T-helper 2 cell treated with Interferon-gamma antibody and Interleukin-4, amounts not matched to agents 5 μg/mL and 100 μg/mL, for 36 hours (primary cell): ENCODE measurements around the gene FFAR1.

Experiments
- DNase-seq: peaks from one replicate; pipeline ENCODE4 v3.0.0; 2021; ENCODE audit warnings: low spot score
- H3K27ac Mint-ChIP-seq: one replicate; pipeline ENCODE4 v1.8.0; 2021; ENCODE audit warnings: mild to moderate bottlenecking, mixed read lengths
- H3K27me3 Mint-ChIP-seq: one replicate; pipeline ENCODE4 v1.8.0; 2021; ENCODE audit warnings: low read depth, mixed read lengths
- H3K36me3 Mint-ChIP-seq: one replicate; pipeline ENCODE4 v1.8.0; 2021; ENCODE audit warnings: low read depth, mixed read lengths
- H3K4me1 Mint-ChIP-seq: one replicate; pipeline ENCODE4 v1.8.0; 2021; ENCODE audit warnings: low read depth, mixed read lengths
- H3K4me3 Mint-ChIP-seq: one replicate; pipeline ENCODE4 v1.8.0; 2022; ENCODE audit warnings: mild to moderate bottlenecking, moderate library complexity, mixed read lengths
- H3K9me3 Mint-ChIP-seq: one replicate; pipeline ENCODE4 v1.8.0; 2021; ENCODE audit warnings: mixed read lengths

The FFAR1 gene

GRCh38 chr19:35389192-35389861 is 41.6 kb downstream of the FFAR1 start:
- H3K27ac Mint-ChIP-seq, result no peak overlapping the region
- no peak for DNase-seq
- no peaks in the 10 kb centered on the region for H3K4me1 Mint-ChIP-seq
- H3K9me3 Mint-ChIP-seq, result peaks cover 15% of the 10 kb centered on the region
- no peaks in the 10 kb centered on the region for H3K27me3 Mint-ChIP-seq
- no peak overlapping the region for H3K4me3 Mint-ChIP-seq
- H3K36me3 Mint-ChIP-seq, result peaks cover 2% of the 10 kb centered on the region

GRCh38 chr19:35392742-35393715 is 45.3 kb downstream of the FFAR1 start:
- H3K27me3 Mint-ChIP-seq, result no peaks in the 10 kb centered on the region
- H3K27ac Mint-ChIP-seq, result no peak overlapping the region
- H3K36me3 Mint-ChIP-seq, result no peaks in the 10 kb centered on the region
- no peak for DNase-seq
- H3K4me3 Mint-ChIP-seq, result no peak overlapping the region
- H3K9me3 Mint-ChIP-seq, result no peaks in the 10 kb centered on the region
- H3K4me1 Mint-ChIP-seq, result no peaks in the 10 kb centered on the region

- Mint-ChIP-seq H3K27me3 (peaks cover 5% of the 10 kb centered on the region), H3K27ac (no peak overlapping the region), H3K4me1 (no peaks in the 10 kb centered on the region)
These were observed 47.9 kb downstream of the FFAR1 start for GRCh38 chr19:35395382-35396199.

GRCh38 chr19:35396240-35396885 is 48.7 kb downstream of the FFAR1 start:
- Mint-ChIP-seq H3K4me1 (no peaks in the 10 kb centered on the region), H3K27ac (no peak overlapping the region), H3K9me3 (no peaks in the 10 kb centered on the region), H3K27me3 (peaks cover 5% of the 10 kb centered on the region), H3K4me3 (no peak overlapping the region), H3K36me3 (no peaks in the 10 kb centered on the region)
- DNase-seq, result no peak

More at GRCh38 chr19:35395382-35396199, 47.9 kb downstream of the FFAR1 start:
- Mint-ChIP-seq H3K36me3 (no peaks in the 10 kb centered on the region), H3K9me3 (no peaks in the 10 kb centered on the region), H3K4me3 (no peak overlapping the region)
- no peak for DNase-seq

GRCh38 chr19:35397064-35397463 is 49.4 kb downstream of the FFAR1 start:
- H3K9me3 Mint-ChIP-seq, result no peaks in the 10 kb centered on the region
- no peak overlapping the region for H3K4me3 Mint-ChIP-seq
- DNase-seq, result no peak
- no peaks in the 10 kb centered on the region for H3K4me1 Mint-ChIP-seq
- no peak overlapping the region for H3K27ac Mint-ChIP-seq
- H3K36me3 Mint-ChIP-seq, result no peaks in the 10 kb centered on the region
- peaks cover 5% of the 10 kb centered on the region for H3K27me3 Mint-ChIP-seq
